HG02642 (cell line): ENCODE measurements around the gene PRR22.
"Not testable (repeated sequence)": the region's sequence is repeated elsewhere in the genome, so short reads cannot be mapped to it uniquely, and the experiment has no call there.

Experiments used
- ATAC-seq: cut with Tn5 transposase; IDR thresholded peaks from one replicate; pipeline ENCODE4 v1.9.1; 2021; ENCODE audit warnings: mild to moderate bottlenecking; ENCODE audit not compliant: unreplicated experiment, poor library complexity

Gene PRR22

GRCh38 chr19:5765220-5765619 lies 19.3 kb downstream of the PRR22 start:
- no peak for ATAC-seq

GRCh38 chr19:5762608-5763217 lies 21.8 kb downstream of the PRR22 start:
- no peak for ATAC-seq

GRCh38 chr19:5753743-5754142 lies 30.8 kb downstream of the PRR22 start:
- ATAC-seq = no peak

- no peak for ATAC-seq
Observed at GRCh38 chr19:5751709-5752108, 32.8 kb downstream of the PRR22 start.

GRCh38 chr19:5749505-5749904 lies 35.0 kb downstream of the PRR22 start:
- no peak for ATAC-seq

- not testable (repeated sequence) for ATAC-seq
Observed at GRCh38 chr19:5748920-5749319, 35.6 kb downstream of the PRR22 start.

GRCh38 chr19:5744999-5745398 lies 39.5 kb downstream of the PRR22 start:
- ATAC-seq = not testable (repeated sequence)

GRCh38 chr19:5743630-5744029 lies 40.9 kb downstream of the PRR22 start:
- no peak for ATAC-seq

GRCh38 chr19:5742051-5742450 lies 42.5 kb downstream of the PRR22 start:
- no peak for ATAC-seq

GRCh38 chr19:5738423-5738822 lies 46.1 kb downstream of the PRR22 start:
- ATAC-seq = no peak

GRCh38 chr19:5733172-5733571 lies 51.4 kb downstream of the PRR22 start:
- not testable (repeated sequence) for ATAC-seq
